H1 (cell line): Measurements from ENCODE around the gene ATG16L1. TPM values are rescaled to one million over a fixed set of nuclear protein-coding genes. Genes with fewer than 3 reads are reported as not detected.

ENCODE experiments used
- CBX5 ChIP-seq: fragments of 300-800, 300-1000 bp; sonication (generic); IDR thresholded peaks from 2 replicates; pipeline ENCODE4 v1.7.1; 2016; ENCODE audit warnings: antibody characterized with exemption, low read length, low read depth
- GABPA ChIP-seq: IDR thresholded peaks from 2 replicates; pipeline ENCODE4 v1.6.1; 2011; ENCODE audit warnings: mild to moderate bottlenecking, low read length, moderate library complexity, borderline replicate concordance; ENCODE audit not compliant: insufficient read depth
- SRF ChIP-seq: IDR thresholded peaks from 2 replicates; pipeline ENCODE4 v1.6.1; 2011; ENCODE audit warnings: mild to moderate bottlenecking, low read depth, low read length, moderate library complexity
- TBP ChIP-seq: IDR thresholded peaks from 2 replicates; pipeline ENCODE4 v1.6.1; 2011; ENCODE audit warnings: low read depth, low read length, improper control_type of control experiment
- polyA plus RNA-seq, 7 experiments: library from polyadenylated mRNA; depleted of rRNA in 3 of 7; stranded (reverse) in 5 of 7; unstranded in 2 of 7; fragments of >200 nt in 5 of 7; fragments of 200-250 nt in 2 of 7; gene quantifications; 1 replicate in 5 of 7; 2 replicates in 1 of 7; 4 replicates in 1 of 7; pipeline versions ENCODE4 v1.2.1 to v1.2.3, GENCODE V29; 2011 to 2013; ENCODE audit warnings: missing spikeins in 2 of 7, mixed read lengths in 2 of 7
- total RNA-seq: library from RNA; stranded (reverse); fragmentation: NEBNext Ultra II Directional; extraction: Animal tissue kit (Norgen Biotek cat#: 25700); gene quantifications from 2 replicates; pipeline ENCODE4 v1.2.1, GENCODE V29; 2021

ATG16L1 gene
- total and polyA plus RNA-seq, 2 of the 8 experiments (the other 6 are each of a cell fraction or from before 2014, with no cell fraction given) = 18.3 to 31.0 TPM

GRCh38 chr2:233255151-233255550 lies 3.7 kb downstream of the ATG16L1 start (continued):
- TF ChIP-seq SRF (no peak), CBX5 (no peak), TBP (no peak), GABPA (no peak)
